SK-MEL-5 (cell line): ENCODE measurements around the gene PI4KB. TPM values are rescaled to one million over a fixed set of nuclear protein-coding genes. Genes with fewer than 3 reads are reported as not detected.

Experiments used
- DNase-seq: peaks from one replicate; pipeline ENCODE4 v3.0.0-alpha.2; 2016; ENCODE audit warnings: low read depth, low spot score
- in situ Hi-C: cut with HindIII; loops from 2 replicates; pipeline ENCODE4 v1.10.0; 2016; ENCODE audit warnings: low sequenced_read_pairs, high pct_unique_total_duplicates, low pct_unique_long_range_greater_than_20kb
- total RNA-seq: library from RNA; depleted of rRNA; stranded (reverse); fragments of >200 nt; shearing (Covaris generic); gene quantifications from 2 replicates; pipeline ENCODE4 v1.2.3, GENCODE V29; 2014

Gene PI4KB
- total RNA-seq, 1 experiment from 2014 or later: 49.4 TPM

- in situ Hi-C loops: no loop called here
- no peak for DNase-seq
Observed at GRCh38 chr1:151324390-151324930, 2.8 kb downstream of the PI4KB start.

- in situ Hi-C loops: no loop called here
- no peak for DNase-seq
Observed at GRCh38 chr1:151318975-151319374, 8.2 kb downstream of the PI4KB start.

GRCh38 chr1:151315565-151316235 lies 11.5 kb downstream of the PI4KB start:
- in situ Hi-C loops: no loop called here

GRCh38 chr1:151314137-151314875 lies 12.9 kb downstream of the PI4KB start:
- in situ Hi-C loops: no loop called here
- DNase-seq: peak; percentile 50

More at GRCh38 chr1:151315565-151316235, 11.5 kb downstream of the PI4KB start:
- DNase-seq: no peak

- DNase-seq: no peak
- in situ Hi-C loops: no loop called here
Observed at GRCh38 chr1:151313501-151313900, 13.7 kb downstream of the PI4KB start.

- no peak for DNase-seq
- in situ Hi-C loops: no loop called here
Observed at GRCh38 chr1:151312826-151313225, 14.4 kb downstream of the PI4KB start.

- in situ Hi-C loops: no loop called here
Observed at GRCh38 chr1:151312411-151312810, 14.8 kb downstream of the PI4KB start.

GRCh38 chr1:151311589-151312331 lies 15.5 kb downstream of the PI4KB start:
- peak; percentile 74 for DNase-seq
- in situ Hi-C loops: no loop called here

More at GRCh38 chr1:151312411-151312810, 14.8 kb downstream of the PI4KB start:
- no peak for DNase-seq

- DNase-seq: no peak
- in situ Hi-C loops: no loop called here
Observed at GRCh38 chr1:151311011-151311410, 16.2 kb downstream of the PI4KB start.

- DNase-seq: peak; percentile 77
- in situ Hi-C loops: no loop called here
Observed at GRCh38 chr1:151309811-151310323, 17.3 kb downstream of the PI4KB start.

- in situ Hi-C loops: no loop called here
- DNase-seq: peak; percentile 86
Observed at GRCh38 chr1:151294742-151295462, 32.3 kb downstream of the PI4KB start.

GRCh38 chr1:151293093-151293492 lies 34.1 kb downstream of the PI4KB start:
- in situ Hi-C loops: no loop called here
- no peak for DNase-seq

- no peak for DNase-seq
- in situ Hi-C loops: no loop called here
Observed at GRCh38 chr1:151292207-151293030, 34.8 kb downstream of the PI4KB start.

GRCh38 chr1:151290709-151291303 lies 36.4 kb downstream of the PI4KB start:
- DNase-seq: no peak
- in situ Hi-C loops: no loop called here

GRCh38 chr1:151289991-151290708 lies 37.1 kb downstream of the PI4KB start:
- DNase-seq: no peak
- in situ Hi-C loops: no loop called here
